Stimulated activated CD4-positive, alpha-beta T cell treated with anti-CD3 and anti-CD28 coated beads, Interleukin-4, amount 100 ng/mL, for 24 hours (primary cell): ENCODE data around the gene TNFSF13B.
"Not testable (repeated sequence)": the region's sequence is repeated elsewhere in the genome, so short reads cannot be mapped to it uniquely, and the experiment has no call there.

Source experiments
- DNase-seq: peaks from one replicate; pipeline ENCODE4 v3.0.0-alpha.2; 2020

The TNFSF13B gene

GRCh38 chr13:108269601-108270328 is at the start of gene TNFSF13B:
TSS of gene TNFSF13B (plus strand) at chr13:108269718. CDS start at chr13:108269896, 178 bp downstream.
- DNase-seq = peak; percentile 60

GRCh38 chr13:108220041-108220440 is 49.5 kb upstream of the TNFSF13B start:
- DNase-seq = peak; percentile 21

GRCh38 chr13:108223687-108224503 is 45.6 kb upstream of the TNFSF13B start:
- no peak for DNase-seq

- no peak for DNase-seq
These were observed 44.1 kb upstream of the TNFSF13B start for GRCh38 chr13:108225440-108225839.

GRCh38 chr13:108226184-108226583 is 43.3 kb upstream of the TNFSF13B start:
- no peak for DNase-seq

GRCh38 chr13:108227651-108228272 is 41.8 kb upstream of the TNFSF13B start:
- DNase-seq = peak; percentile 49

GRCh38 chr13:108230377-108230776 is 39.1 kb upstream of the TNFSF13B start:
- DNase-seq = no peak

GRCh38 chr13:108249150-108249549 is 20.4 kb upstream of the TNFSF13B start:
- no peak for DNase-seq

- no peak for DNase-seq
These were observed 12.3 kb upstream of the TNFSF13B start for GRCh38 chr13:108257248-108257647.

- no peak for DNase-seq
These were observed 5.7 kb upstream of the TNFSF13B start for GRCh38 chr13:108263621-108264355.

GRCh38 chr13:108266321-108266990 is 3.1 kb upstream of the TNFSF13B start:
- DNase-seq = no peak

- no peak for DNase-seq
These were observed 2.2 kb upstream of the TNFSF13B start for GRCh38 chr13:108267347-108267746.

GRCh38 chr13:108267855-108268254 is 1.7 kb upstream of the TNFSF13B start:
- not testable (repeated sequence) for DNase-seq

GRCh38 chr13:108268466-108269112 is 929 bp upstream of the TNFSF13B start:
- DNase-seq = no peak

- no peak for DNase-seq
These were observed 924 bp downstream of the TNFSF13B start for GRCh38 chr13:108270442-108270841.

- DNase-seq = no peak
These were observed 2.8 kb downstream of the TNFSF13B start for GRCh38 chr13:108272333-108272732.

- DNase-seq = no peak
These were observed 4.1 kb downstream of the TNFSF13B start for GRCh38 chr13:108273429-108274118.

- DNase-seq = no peak
These were observed 5.2 kb downstream of the TNFSF13B start for GRCh38 chr13:108274718-108275117.

- no peak for DNase-seq
These were observed 6.5 kb downstream of the TNFSF13B start for GRCh38 chr13:108276060-108276459.

- DNase-seq = no peak
These were observed 8.9 kb downstream of the TNFSF13B start for GRCh38 chr13:108278466-108278865.

- no peak for DNase-seq
These were observed 12.4 kb downstream of the TNFSF13B start for GRCh38 chr13:108281901-108282300.
